ENCODE results near the gene ABCA2. TPM values are rescaled to one million over a fixed set of nuclear protein-coding genes. Genes with fewer than 3 reads are reported as not detected.

The ABCA2 gene
- polyA plus RNA-seq, 1 donor (not counting 4 experiments of a cell fraction or from before 2014, with no cell fraction given): 1.3 TPM

DNA sequence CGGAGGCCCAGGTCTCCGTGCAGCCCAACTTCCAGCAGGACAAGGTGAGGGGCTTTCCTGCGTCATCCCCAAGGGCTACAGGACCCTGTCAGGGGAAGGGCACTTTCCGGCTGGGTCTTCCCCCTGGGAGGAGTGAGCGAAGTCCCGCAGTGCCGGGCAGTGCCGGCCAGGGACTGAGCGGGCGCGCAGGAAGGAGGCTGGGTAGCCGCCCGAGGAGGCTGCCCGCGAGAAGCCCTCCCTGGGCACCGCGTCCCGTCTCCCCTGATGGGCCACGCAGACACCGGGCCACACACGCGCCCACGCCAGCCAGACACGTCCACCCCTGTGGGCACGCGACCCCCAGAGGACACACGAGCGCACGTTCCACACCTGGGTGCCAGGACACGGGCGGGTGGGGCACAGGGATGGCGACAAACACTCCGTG lies 50.4 kb downstream of the ABCA2 start:
- no peak overlapping the region for H3K27ac ChIP-seq (ENCODE audit: control insufficient read depth, insufficient read depth, low read length)
- TF ChIP-seq CTCF (optimal IDR thresholded peaks at IDR 0.05 in 1 of 3, IDR thresholded peaks at IDR 0.05 in 1 of 3, conservative IDR thresholded peaks at IDR 0.05 in 1 of 3; ENCODE audit: extremely low read depth in 1 of 3, insufficient read depth in 2 of 3, low read length in 3 of 3) (no peak), EZH2 (IDR thresholded peaks at IDR 0.05; ENCODE audit: low read length) (no peak)
- H3K4me2 ChIP-seq (ENCODE audit: control insufficient read depth, extremely low read depth, insufficient read depth, low read depth, low read length): peak overlapping the region; percentile 74
- H3K9me3 ChIP-seq (ENCODE audit: control insufficient read depth, low read depth, low read length): no peaks in the 10 kb centered on the region
- H3K9me1 ChIP-seq (ENCODE audit: control insufficient read depth, extremely low read depth, insufficient read depth, low read length): no peaks in the 10 kb centered on the region
- H3K79me2 ChIP-seq (ENCODE audit: control insufficient read depth, insufficient read depth, low read length): no peaks in the 10 kb centered on the region
- no peaks in the 10 kb centered on the region for H3K36me3 ChIP-seq (ENCODE audit: control insufficient read depth in 2 of 2, extremely low read depth in 1 of 2, insufficient read depth in 2 of 2, low read length in 2 of 2)
- no peak overlapping the region for H3K9ac ChIP-seq (ENCODE audit: control insufficient read depth, extremely low read depth, insufficient read depth, low read length)
- dilution Hi-C loops (cut with MboI; ENCODE audit: extremely low pct_ligation_motif_present, low sequenced_read_pairs): no loop called here
- no peaks in the 10 kb centered on the region for H3K27me3 ChIP-seq (ENCODE audit: control insufficient read depth, extremely low read depth, insufficient read depth, low read length)
- no peak overlapping the region for H2AFZ ChIP-seq (ENCODE audit: control insufficient read depth, low read length)
- FAIRE-seq: no peak
- DNase-seq (ENCODE audit: low read depth, low spot score): no peak
- H3K4me3 ChIP-seq (ENCODE audit: control insufficient read depth in 2 of 3, extremely low read depth in 1 of 3, insufficient read depth in 2 of 3, low read depth in 1 of 3, low read length in 3 of 3): peak overlapping the region in 1 of 3 experiments; percentile 34
- H3K4me1 ChIP-seq (ENCODE audit: control insufficient read depth, extremely low read depth, insufficient read depth, low read length): peaks cover 8% of the 10 kb centered on the region
- no peaks in the 10 kb centered on the region for H4K20me1 ChIP-seq (ENCODE audit: control insufficient read depth, extremely low read depth, insufficient read depth, low read length)

- Histone ChIP-seq H3K4me1 (ENCODE audit: control insufficient read depth, extremely low read depth, insufficient read depth, low read length) (peaks cover 8% of the 10 kb centered on the region), H3K9ac (ENCODE audit: control insufficient read depth, extremely low read depth, insufficient read depth, low read length) (no peak within 1 kb of the TSS), H3K9me3 (ENCODE audit: control insufficient read depth, low read depth, low read length) (no peaks in the 10 kb centered on the region), H2AFZ (ENCODE audit: control insufficient read depth, low read length) (peak within 1 kb of the TSS; percentile 26), H3K9me1 (ENCODE audit: control insufficient read depth, extremely low read depth, insufficient read depth, low read length) (no peaks in the 10 kb centered on the region), H3K79me2 (ENCODE audit: control insufficient read depth, insufficient read depth, low read length) (no peaks in the 10 kb centered on the region), H3K4me2 (ENCODE audit: control insufficient read depth, extremely low read depth, insufficient read depth, low read depth, low read length) (peak within 1 kb of the TSS; percentile 74), H3K36me3 (ENCODE audit: control insufficient read depth in 2 of 2, extremely low read depth in 1 of 2, insufficient read depth in 2 of 2, low read length in 2 of 2) (no peaks in the 10 kb centered on the region), H3K27ac (ENCODE audit: control insufficient read depth, insufficient read depth, low read length) (no peak within 1 kb of the TSS), H3K27me3 (ENCODE audit: control insufficient read depth, extremely low read depth, insufficient read depth, low read length) (no peaks in the 10 kb centered on the region), H3K4me3 (ENCODE audit: control insufficient read depth in 2 of 3, extremely low read depth in 1 of 3, insufficient read depth in 2 of 3, low read depth in 1 of 3, low read length in 3 of 3) (peak within 1 kb of the TSS in 2 of 3 experiments; percentile 34 to 38), H4K20me1 (ENCODE audit: control insufficient read depth, extremely low read depth, insufficient read depth, low read length) (no peaks in the 10 kb centered on the region)
- no peak for DNase-seq (ENCODE audit: low read depth, low spot score)
- dilution Hi-C loops (cut with MboI; ENCODE audit: extremely low pct_ligation_motif_present, low sequenced_read_pairs): no loop called here
- no peak for TF ChIP-seq CTCF (optimal IDR thresholded peaks at IDR 0.05 in 1 of 3, IDR thresholded peaks at IDR 0.05 in 1 of 3, conservative IDR thresholded peaks at IDR 0.05 in 1 of 3; ENCODE audit: extremely low read depth in 1 of 3, insufficient read depth in 2 of 3, low read length in 3 of 3)
- TF ChIP-seq EZH2 (IDR thresholded peaks at IDR 0.05; ENCODE audit: low read length): no peak
- FAIRE-seq: no peak
These were observed 50.8 kb downstream of the ABCA2 start, which contains the start of gene PTGDS for GRCh38 chr9:136977223-136977622. Gene PTGDS, plus strand, starts transcription at chr9:136977504. Its CDS starts 75 bp downstream, at chr9:136977579.

Measured in keratinocyte (primary cell).